GM12874 (cell line): ENCODE measurements around the gene RBKS.

ENCODE experiments used
- TF ChIP-seq, protein P1 (sequence below): IDR thresholded peaks from 2 replicates; pipeline ENCODE4 v1.5.1; 2011; ENCODE audit warnings: low read depth, mild to moderate bottlenecking, control low read depth, low read length, moderate library complexity; ENCODE audit not compliant: insufficient read depth

The RBKS gene

DNA sequence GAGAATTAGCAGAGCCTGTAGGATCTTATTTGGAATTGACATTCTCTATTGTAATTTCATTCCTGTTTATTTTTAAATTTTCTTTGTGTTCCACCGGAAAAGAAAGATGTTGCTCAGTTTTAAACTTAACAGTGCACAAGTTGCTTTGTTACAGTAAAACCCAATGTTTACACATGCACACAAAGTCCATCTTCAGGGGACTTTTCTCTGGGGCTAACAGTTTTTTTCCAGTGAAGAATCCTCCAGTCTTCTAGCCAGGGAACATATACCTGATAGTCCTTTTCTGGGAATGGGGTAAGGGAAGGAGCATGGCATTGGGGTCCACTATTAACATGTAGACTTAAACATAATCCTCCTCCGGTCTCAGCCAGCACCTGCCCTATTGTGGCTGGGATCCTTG lies 143.9 kb downstream of the RBKS start:
- TF ChIP-seq, protein P1, sequence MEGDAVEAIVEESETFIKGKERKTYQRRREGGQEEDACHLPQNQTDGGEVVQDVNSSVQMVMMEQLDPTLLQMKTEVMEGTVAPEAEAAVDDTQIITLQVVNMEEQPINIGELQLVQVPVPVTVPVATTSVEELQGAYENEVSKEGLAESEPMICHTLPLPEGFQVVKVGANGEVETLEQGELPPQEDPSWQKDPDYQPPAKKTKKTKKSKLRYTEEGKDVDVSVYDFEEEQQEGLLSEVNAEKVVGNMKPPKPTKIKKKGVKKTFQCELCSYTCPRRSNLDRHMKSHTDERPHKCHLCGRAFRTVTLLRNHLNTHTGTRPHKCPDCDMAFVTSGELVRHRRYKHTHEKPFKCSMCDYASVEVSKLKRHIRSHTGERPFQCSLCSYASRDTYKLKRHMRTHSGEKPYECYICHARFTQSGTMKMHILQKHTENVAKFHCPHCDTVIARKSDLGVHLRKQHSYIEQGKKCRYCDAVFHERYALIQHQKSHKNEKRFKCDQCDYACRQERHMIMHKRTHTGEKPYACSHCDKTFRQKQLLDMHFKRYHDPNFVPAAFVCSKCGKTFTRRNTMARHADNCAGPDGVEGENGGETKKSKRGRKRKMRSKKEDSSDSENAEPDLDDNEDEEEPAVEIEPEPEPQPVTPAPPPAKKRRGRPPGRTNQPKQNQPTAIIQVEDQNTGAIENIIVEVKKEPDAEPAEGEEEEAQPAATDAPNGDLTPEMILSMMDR, result no peak

DNA sequence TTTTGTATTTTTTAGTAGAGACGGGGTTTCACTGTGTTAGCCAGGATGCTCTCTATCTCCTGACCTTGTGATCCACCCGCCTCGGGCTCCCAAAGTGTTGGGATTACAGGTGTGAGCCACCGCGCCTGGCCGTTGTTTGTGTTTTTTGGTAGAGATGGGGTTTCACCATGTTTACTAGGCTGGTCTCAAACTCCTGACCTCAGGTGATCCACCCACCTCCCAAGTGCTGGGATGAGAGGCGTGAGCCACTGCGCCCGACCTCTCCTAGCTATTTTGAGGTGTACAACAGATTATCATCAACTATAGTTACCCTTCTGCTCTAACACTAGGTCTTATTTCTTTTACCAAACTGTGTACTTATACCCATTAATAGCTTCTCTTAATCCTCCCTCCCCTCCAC lies 147.6 kb downstream of the RBKS start:
- TF ChIP-seq, protein P1, result no peak

DNA sequence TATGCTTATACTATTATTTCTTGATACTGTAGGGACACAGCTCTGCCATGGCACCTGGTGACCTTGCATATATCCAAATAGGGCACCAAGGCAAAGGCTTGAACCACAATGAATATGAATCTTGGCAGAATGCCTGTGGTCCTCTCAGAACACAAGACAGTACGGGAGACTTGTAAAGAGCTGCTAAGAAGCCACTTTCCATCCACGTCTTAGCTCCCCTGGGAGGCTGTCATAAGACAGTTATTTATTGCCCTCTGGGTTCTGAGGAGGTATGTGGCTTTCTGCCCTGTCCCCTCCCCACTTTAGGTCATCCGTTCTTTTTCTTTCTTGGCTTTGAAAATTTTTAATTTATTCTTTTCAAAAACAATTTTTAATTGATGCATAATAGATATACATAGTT lies 148.5 kb downstream of the RBKS start:
- TF ChIP-seq, protein P1, result no peak

DNA sequence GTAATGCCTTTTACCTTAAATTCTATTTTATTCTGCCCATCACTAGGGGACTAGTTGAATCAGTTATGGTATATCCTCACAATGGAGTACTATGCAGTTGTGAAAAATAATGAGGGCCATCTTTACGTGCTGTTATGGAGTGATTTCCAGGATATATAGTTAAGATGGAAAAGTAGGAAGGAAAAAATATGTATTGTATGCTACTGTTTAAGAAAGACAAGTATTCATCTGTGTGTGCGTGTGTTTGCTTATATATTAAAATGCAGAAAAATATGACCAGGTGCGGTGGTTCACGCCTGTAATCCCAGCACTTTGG lies 151.2 kb downstream of the RBKS start:
- TF ChIP-seq, protein P1, result no peak

DNA sequence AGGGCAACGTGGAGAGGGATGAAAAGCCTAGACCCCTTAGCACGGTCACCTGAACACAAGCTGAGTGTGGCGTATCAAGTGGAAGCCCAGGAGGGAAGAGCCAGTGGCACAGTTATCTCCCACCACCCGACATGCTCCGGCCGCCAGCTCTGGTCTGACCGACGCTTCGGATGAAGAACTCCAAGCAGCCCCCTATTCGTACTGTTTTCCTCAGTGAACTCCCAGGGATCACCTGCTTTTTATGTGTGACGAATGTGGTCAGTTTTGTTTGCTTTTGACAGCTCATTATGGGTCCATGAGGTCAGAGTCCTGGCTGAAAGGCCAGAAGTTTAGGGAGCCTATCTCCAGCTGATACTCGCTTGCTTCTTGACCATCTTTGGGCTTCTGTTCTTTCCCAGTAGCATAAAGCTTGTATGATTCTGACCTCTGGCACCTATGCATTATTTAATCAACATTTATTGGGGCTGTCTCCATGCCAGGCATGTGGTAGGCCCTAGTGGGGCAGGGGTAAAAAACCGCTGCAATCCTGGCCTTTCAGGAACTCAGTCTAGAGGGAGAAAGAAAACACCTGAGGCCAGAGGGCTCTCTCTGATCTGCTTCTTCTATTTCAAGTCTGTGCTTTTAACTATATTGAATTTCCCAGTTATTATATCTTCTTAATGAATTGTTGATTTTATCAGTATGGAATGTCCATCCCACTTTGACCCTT lies 151.7 kb downstream of the RBKS start:
- TF ChIP-seq, protein P1, result no peak

DNA sequence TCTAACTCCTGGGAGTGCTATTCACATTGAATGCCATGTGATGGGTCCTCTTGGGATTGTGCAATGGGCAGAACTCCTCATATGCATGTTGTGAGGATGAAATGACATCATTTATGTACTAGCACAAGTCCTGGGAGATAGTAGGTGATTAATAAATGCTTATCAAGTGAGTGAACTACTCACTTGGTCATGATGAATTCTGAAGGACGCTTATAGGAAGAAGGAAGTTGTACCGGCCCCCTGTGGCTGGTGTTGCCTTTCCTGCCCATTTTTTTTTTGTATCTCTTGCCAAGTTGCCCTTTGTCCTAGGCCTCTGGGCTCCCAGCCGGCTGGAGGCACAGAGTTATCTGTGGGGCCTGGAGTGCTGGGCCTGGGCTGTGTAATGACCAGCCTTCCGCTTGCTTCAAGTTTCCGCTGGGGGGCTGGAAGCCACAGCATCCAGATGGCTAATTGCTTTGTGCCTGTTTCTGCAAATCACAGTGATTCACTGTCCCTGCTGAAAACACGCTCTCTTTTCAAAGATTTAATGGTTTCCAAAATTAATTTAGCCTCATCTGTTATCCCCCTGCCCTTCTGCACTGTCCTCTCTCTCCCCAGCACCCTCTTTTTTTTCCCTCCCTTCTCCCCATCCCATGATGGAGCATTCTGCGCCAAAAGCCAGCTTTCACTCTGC lies 152.4 kb downstream of the RBKS start:
- TF ChIP-seq, protein P1, result no peak

DNA sequence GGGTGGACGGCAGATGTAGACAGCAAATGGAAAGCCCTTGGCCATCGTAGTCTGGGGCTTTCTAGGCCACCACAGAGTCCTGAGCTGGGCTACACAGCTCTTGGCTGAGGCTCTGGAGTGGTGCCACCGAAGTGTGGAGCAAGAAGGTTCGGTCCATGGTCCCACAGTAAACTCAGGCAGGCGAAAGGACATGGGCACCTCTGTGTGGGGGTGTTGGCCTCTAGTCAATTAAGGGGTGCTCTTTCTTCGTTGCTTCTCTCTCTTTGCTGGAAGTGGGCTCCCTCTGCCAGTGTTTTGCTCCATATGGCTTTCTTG lies 153.3 kb downstream of the RBKS start:
- TF ChIP-seq, protein P1, result no peak
